B cell (primary cell): ENCODE measurements around the gene ZACN. TPM values are rescaled to one million over a fixed set of nuclear protein-coding genes. Genes with fewer than 3 reads are reported as not detected.

Experiments used
- ATAC-seq: fragments of 200-7000 bp; cut with Tn5 transposase; one replicate; pipeline ENCODE4 v1.10.0; 2021; ENCODE audit warnings: low read depth, mild to moderate bottlenecking, moderate number of reproducible peaks, moderate library complexity
- CTCF ChIA-PET: fragments of 350-600 bp; sonication (Branson Sonifier 250); formaldehyde crosslinking; loops from one replicate; lab custom pipeline; 2021; ENCODE audit warnings: antibody characterized with exemption, inconsistent platforms; lab: Charles Lee
- POLR2A ChIA-PET: fragments of 350-600 bp; sonication (Branson Sonifier 250); formaldehyde crosslinking; loops from one replicate; lab custom pipeline; 2021; ENCODE audit warnings: antibody characterized with exemption; lab: Charles Lee
- DNase-seq: peaks from one replicate; pipeline ENCODE4 v3.0.0; 2013
- H2AFZ ChIP-seq: 2 replicates; pipeline ENCODE4 v1.6.1; 2012; ENCODE audit warnings: mild to moderate bottlenecking, low read depth, low read length; ENCODE audit not compliant: insufficient read depth, poor library complexity, severe bottlenecking
- H3K27ac ChIP-seq, 2 donors: 1 replicate in 1 of 2; 2 replicates in 1 of 2; pipeline ENCODE4 v1.5.1; 2012 to 2013; ENCODE audit warnings: low read length in 2 of 2, mild to moderate bottlenecking in 2 of 2, moderate library complexity in 1 of 2
- H3K27me3 ChIP-seq, 4 experiments: fragments of 200-600 bp in 1 of 4; sonication (generic) in 1 of 4; replicated peaks in 1 of 4; 1 replicate in 2 of 4; 2 replicates in 2 of 4; pipeline versions ENCODE4 v1.6.1 to v1.7.0; 2013 to 2016; ENCODE audit warnings: low read length in 3 of 4, mild to moderate bottlenecking in 2 of 4, mixed read lengths in 1 of 4, moderate library complexity in 1 of 4; ENCODE audit not compliant: insufficient read depth in 4 of 4, control insufficient read depth in 3 of 4; ENCODE audit errors: control extremely low read depth in 1 of 4
- H3K36me3 ChIP-seq, 2 experiments: replicated peaks in 1 of 2; 1 replicate in 1 of 2; 2 replicates in 1 of 2; pipeline versions ENCODE4 v1.6.1 to v1.7.1; 2013; ENCODE audit warnings: low read length in 1 of 2; ENCODE audit not compliant: insufficient read depth in 2 of 2, control insufficient read depth in 1 of 2; ENCODE audit errors: control extremely low read depth in 1 of 2, extremely low read depth in 1 of 2
- H3K4me1 ChIP-seq, 2 donors: fragments of 200-600 bp in 1 of 2; sonication (generic) in 1 of 2; 1 replicate in 1 of 2; 2 replicates in 1 of 2; pipeline versions ENCODE4 v1.5.1 to v1.6.1; 2013 to 2017; ENCODE audit warnings: low read length in 2 of 2; ENCODE audit not compliant: control insufficient read depth in 2 of 2, insufficient read depth in 2 of 2
- H3K4me2 ChIP-seq: replicated peaks from 2 replicates; pipeline ENCODE3; 2012; ENCODE audit warnings: mild to moderate bottlenecking, low read depth, low read length; ENCODE audit not compliant: poor library complexity, severe bottlenecking
- H3K4me3 ChIP-seq, 5 experiments: fragments of 200-600 bp in 1 of 5; sonication (generic) in 1 of 5; 1 replicate in 3 of 5; 2 replicates in 2 of 5; pipeline versions ENCODE4 v1.5.1 to v1.7.0; 2011 to 2016; ENCODE audit warnings: low read length in 4 of 5, mild to moderate bottlenecking in 4 of 5, low read depth in 2 of 5, control low read depth in 1 of 5, moderate library complexity in 1 of 5; ENCODE audit not compliant: insufficient read depth in 1 of 5; ENCODE audit errors: control extremely low read depth in 1 of 5, extremely low read depth in 1 of 5
- H3K79me2 ChIP-seq: fragments of 200-600 bp; sonication (generic); one replicate; pipeline ENCODE4 v1.6.0; 2016; ENCODE audit warnings: low read length; ENCODE audit not compliant: control insufficient read depth, insufficient read depth
- H3K9ac ChIP-seq: fragments of 200-600 bp; sonication (generic); 2 replicates; pipeline ENCODE4 v1.6.1; 2017; ENCODE audit warnings: mild to moderate bottlenecking, low read length, moderate library complexity
- H3K9me3 ChIP-seq, 3 donors: one replicate each; pipeline versions ENCODE4 v1.6.1 to v1.7.1; 2013; ENCODE audit warnings: low read length in 2 of 3; ENCODE audit not compliant: control insufficient read depth in 2 of 3, insufficient read depth in 1 of 3; ENCODE audit errors: control extremely low read depth in 1 of 3
- H4K20me1 ChIP-seq: 2 replicates; pipeline ENCODE4 v1.6.0; 2012; ENCODE audit warnings: mild to moderate bottlenecking, low read length; ENCODE audit not compliant: insufficient read depth, control insufficient read depth, poor library complexity, severe bottlenecking
- H3K27ac Mint-ChIP-seq: one replicate; pipeline ENCODE4 v1.8.0; 2021; ENCODE audit warnings: mixed read lengths
- H3K27me3 Mint-ChIP-seq: one replicate; pipeline ENCODE4 v1.8.0; 2021; ENCODE audit warnings: mixed read lengths
- H3K4me1 Mint-ChIP-seq: one replicate; pipeline ENCODE4 v1.8.0; 2021; ENCODE audit warnings: mixed read lengths
- H3K4me3 Mint-ChIP-seq: one replicate; pipeline ENCODE4 v1.8.0; 2021; ENCODE audit warnings: mixed read lengths
- H3K9me3 Mint-ChIP-seq: one replicate; pipeline ENCODE4 v1.8.0; 2022; ENCODE audit warnings: mixed read lengths; ENCODE audit not compliant: insufficient read depth
- CTCF ChIP-seq: fragments of 200-600 bp; IDR thresholded peaks from one replicate; pipeline ENCODE4 v1.8.0; 2022; ENCODE audit warnings: antibody characterized with exemption, mild to moderate bottlenecking
- EZH2 ChIP-seq: IDR thresholded peaks from 2 replicates; pipeline ENCODE4 v1.6.1; 2012; ENCODE audit warnings: borderline replicate concordance, low read depth, mild to moderate bottlenecking, moderate library complexity, low read length; ENCODE audit not compliant: insufficient read depth, poor library complexity, severe bottlenecking
- WGBS: methylation state at CpG from one replicate; pipeline ENCODE4 v1.1.5; 2013; ENCODE audit warnings: missing lambda C conversion rate; ENCODE audit not compliant: insufficient coverage; 5-methylcytosine and 5-hydroxymethylcytosine counted together
- intact Hi-C: fragments of 100-400 bp; cut with micrococcal nuclease; formaldehyde crosslinking; loops from one replicate; pipeline ENCODE4 v1.10.0; 2022
- polyA plus RNA-seq: library from polyadenylated mRNA; depleted of rRNA; stranded (reverse); fragments of >200 nt; gene quantifications from 2 replicates; pipeline ENCODE4 v1.2.3, GENCODE V29; 2012
- total RNA-seq, 2 donors: library from RNA; stranded (reverse); fragments of 120-200 nt in 1 of 2; gene quantifications; 1 replicate in 1 of 2; 2 replicates in 1 of 2; pipeline versions ENCODE4 v1.2.3 to v1.2.4, GENCODE V29; 2013 to 2022

Gene ZACN
- total and polyA plus RNA-seq, 2 donors (not counting 1 experiment from before 2014, with no cell fraction given) = 0.37 to 0.45 TPM

GRCh38 chr17:76087531-76087930, 8.5 kb downstream of the ZACN start:
- H2AFZ ChIP-seq = no peak overlapping the region
- H3K27me3 ChIP-seq = no peaks in the 10 kb centered on the region
- H3K79me2 ChIP-seq = peaks cover 5% of the 10 kb centered on the region
- DNase-seq (no peak), ATAC-seq (no peak)
- Mint-ChIP-seq H3K27me3 (no peaks in the 10 kb centered on the region), H3K4me1 (no peaks in the 10 kb centered on the region), H3K27ac (no peak overlapping the region), H3K4me3 (no peak overlapping the region), H3K9me3 (no peaks in the 10 kb centered on the region)
- H3K9ac ChIP-seq = no peak overlapping the region
- H3K27ac ChIP-seq = no peak overlapping the region
- no peak overlapping the region for H3K4me3 ChIP-seq
- peaks cover 21% of the 10 kb centered on the region for H4K20me1 ChIP-seq
- 98% methylated on average over 11 of the region's 11 CpGs for WGBS
- CTCF ChIA-PET = no interaction called here
- H3K9me3 ChIP-seq = peaks cover 0 to 3% (median 0%) of the 10 kb centered on the region in 3 donors
- POLR2A ChIA-PET = no interaction called here
- intact Hi-C loops = no loop called here
- H3K4me1 ChIP-seq = no peaks in the 10 kb centered on the region
- H3K4me2 ChIP-seq = no peak overlapping the region
- peaks cover 0 to 84% of the 10 kb centered on the region in 2 experiments for H3K36me3 ChIP-seq
- TF ChIP-seq CTCF = no peak
- no peak for TF ChIP-seq EZH2

GRCh38 chr17:76088041-76088867, 9.3 kb downstream of the ZACN start:
- DNase-seq = no peak
- H3K4me1 ChIP-seq = no peaks in the 10 kb centered on the region
- no peak overlapping the region for H3K27ac Mint-ChIP-seq
- intact Hi-C loops = no loop called here
- H4K20me1 ChIP-seq = peaks cover 21% of the 10 kb centered on the region
- no peak overlapping the region for H3K27ac ChIP-seq
- no peak overlapping the region for H2AFZ ChIP-seq
- no peak overlapping the region for H3K4me3 ChIP-seq
- no peak for TF ChIP-seq EZH2
- TF ChIP-seq CTCF = no peak
- H3K4me1 Mint-ChIP-seq = no peaks in the 10 kb centered on the region
- H3K9ac ChIP-seq = no peak overlapping the region
- 97% methylated on average over 23 of the region's 25 CpGs for WGBS
- H3K9me3 ChIP-seq = peaks cover 0 to 3% (median 0%) of the 10 kb centered on the region in 3 donors
- H3K4me3 Mint-ChIP-seq = no peak overlapping the region
- H3K27me3 ChIP-seq = no peaks in the 10 kb centered on the region
- H3K36me3 ChIP-seq = peaks cover 0 to 88% of the 10 kb centered on the region in 2 experiments
- POLR2A ChIA-PET = no interaction called here
- H3K4me2 ChIP-seq = no peak overlapping the region
- CTCF ChIA-PET = no interaction called here
- H3K79me2 ChIP-seq = peaks cover 7% of the 10 kb centered on the region
- ATAC-seq = no peak
- H3K9me3 Mint-ChIP-seq = no peaks in the 10 kb centered on the region
- H3K27me3 Mint-ChIP-seq = no peaks in the 10 kb centered on the region
